ENCODE measurements around the gene KLK8. TPM values are rescaled to one million over a fixed set of nuclear protein-coding genes. Genes with fewer than 3 reads are reported as not detected.

The KLK8 gene, protein sequence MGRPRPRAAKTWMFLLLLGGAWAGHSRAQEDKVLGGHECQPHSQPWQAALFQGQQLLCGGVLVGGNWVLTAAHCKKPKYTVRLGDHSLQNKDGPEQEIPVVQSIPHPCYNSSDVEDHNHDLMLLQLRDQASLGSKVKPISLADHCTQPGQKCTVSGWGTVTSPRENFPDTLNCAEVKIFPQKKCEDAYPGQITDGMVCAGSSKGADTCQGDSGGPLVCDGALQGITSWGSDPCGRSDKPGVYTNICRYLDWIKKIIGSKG
- 3.6 and 9.1 TPM in 2 replicates for total RNA-seq

DNA sequence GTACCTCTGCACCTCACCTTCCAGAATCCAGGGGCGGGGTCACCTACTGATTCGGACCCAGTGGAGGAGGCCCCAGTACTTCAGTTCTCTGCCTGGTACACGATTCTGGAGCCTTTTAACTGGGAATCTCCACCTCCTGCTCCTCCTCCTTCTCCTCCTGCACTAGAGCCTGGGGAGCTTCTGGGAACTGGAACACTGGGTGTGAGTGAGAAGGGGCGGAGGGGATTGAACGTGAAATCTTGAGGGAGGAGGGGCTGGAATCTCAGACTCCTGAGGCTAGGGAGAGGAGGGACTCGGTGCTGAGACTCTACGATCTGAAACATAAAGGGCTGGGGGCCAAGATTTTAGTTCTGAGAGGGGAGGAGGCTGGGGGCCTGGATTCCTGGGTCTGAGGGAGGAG, at the start of gene KLK8:
Gene KLK8, minus strand, starts transcription at position 90 of the 400 bp plus-strand sequence. CDS start 437 bp downstream, outside the sequence.
- no peak within 1 kb of the TSS for H3K4me3 ChIP-seq (ENCODE audit: low read depth, low read length)
- no peak for DNase-seq (ENCODE audit: low read depth)
- TF ChIP-seq, protein P1, sequence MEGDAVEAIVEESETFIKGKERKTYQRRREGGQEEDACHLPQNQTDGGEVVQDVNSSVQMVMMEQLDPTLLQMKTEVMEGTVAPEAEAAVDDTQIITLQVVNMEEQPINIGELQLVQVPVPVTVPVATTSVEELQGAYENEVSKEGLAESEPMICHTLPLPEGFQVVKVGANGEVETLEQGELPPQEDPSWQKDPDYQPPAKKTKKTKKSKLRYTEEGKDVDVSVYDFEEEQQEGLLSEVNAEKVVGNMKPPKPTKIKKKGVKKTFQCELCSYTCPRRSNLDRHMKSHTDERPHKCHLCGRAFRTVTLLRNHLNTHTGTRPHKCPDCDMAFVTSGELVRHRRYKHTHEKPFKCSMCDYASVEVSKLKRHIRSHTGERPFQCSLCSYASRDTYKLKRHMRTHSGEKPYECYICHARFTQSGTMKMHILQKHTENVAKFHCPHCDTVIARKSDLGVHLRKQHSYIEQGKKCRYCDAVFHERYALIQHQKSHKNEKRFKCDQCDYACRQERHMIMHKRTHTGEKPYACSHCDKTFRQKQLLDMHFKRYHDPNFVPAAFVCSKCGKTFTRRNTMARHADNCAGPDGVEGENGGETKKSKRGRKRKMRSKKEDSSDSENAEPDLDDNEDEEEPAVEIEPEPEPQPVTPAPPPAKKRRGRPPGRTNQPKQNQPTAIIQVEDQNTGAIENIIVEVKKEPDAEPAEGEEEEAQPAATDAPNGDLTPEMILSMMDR (conservative IDR thresholded peaks at IDR 0.05; ENCODE audit: low read depth, low read length): no peak

DNA sequence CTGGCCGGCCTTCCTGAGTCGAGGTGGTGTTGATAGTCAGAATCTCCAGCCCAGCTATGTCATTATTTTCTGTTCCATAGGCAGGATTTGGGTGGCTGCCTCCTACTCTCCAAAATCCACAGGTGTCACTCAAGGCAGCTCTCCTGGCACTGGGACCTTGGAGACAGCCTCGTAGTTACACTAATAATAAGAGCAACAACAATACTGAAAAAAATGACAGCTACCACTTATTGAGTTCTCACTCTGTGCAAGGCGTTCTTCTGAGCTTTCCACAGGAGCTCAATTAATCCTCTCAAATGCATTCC, 45.6 kb upstream of the KLK8 start:
- TF ChIP-seq, protein P1 (conservative IDR thresholded peaks at IDR 0.05; ENCODE audit: low read depth, low read length): no peak
- DNase-seq (ENCODE audit: low read depth): no peak
- no peak overlapping the region for H3K4me3 ChIP-seq (ENCODE audit: low read depth, low read length)

DNA sequence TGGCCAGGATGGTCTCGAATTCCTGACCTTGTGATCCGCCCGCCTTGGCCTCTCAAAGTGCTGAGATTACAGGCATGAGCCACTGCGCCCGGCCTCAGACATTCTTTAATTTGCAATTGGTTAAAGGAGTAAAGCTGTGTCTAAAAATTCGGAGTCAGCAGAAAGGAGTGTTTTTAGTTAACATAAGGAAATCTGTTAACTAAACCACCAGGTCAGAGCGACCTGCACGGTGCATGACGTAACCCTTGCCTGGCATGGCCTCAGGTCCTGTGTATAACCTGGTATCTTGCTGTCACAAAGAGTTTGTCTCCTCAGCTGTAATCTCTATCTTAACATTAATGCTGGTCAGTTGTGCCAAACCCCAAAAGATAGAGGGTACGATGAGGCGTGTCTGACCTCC, 42.9 kb upstream of the KLK8 start:
- no peak for DNase-seq (ENCODE audit: low read depth)
- no peak overlapping the region for H3K4me3 ChIP-seq (ENCODE audit: low read depth, low read length)
- TF ChIP-seq, protein P1 (conservative IDR thresholded peaks at IDR 0.05; ENCODE audit: low read depth, low read length): no peak

DNA sequence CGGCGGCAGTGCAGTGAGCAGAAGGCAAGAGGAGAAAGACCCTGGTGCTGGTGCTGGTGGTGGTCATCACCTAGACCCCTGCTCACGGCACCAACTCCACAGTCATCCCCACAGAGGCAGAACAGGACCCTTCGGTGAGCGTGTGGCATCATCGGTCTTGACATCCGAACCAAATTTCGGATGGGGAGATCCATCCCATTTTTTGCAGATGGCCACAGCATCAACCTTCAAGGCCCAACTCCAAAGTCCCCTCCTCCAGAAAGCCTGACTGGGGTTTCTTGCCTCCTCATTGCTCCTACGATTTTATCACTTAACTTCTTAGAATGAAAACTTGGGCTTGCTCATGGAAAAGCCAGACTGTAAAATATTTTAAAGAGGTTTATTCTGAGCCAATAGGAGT, 42.1 kb upstream of the KLK8 start:
- no peak for DNase-seq (ENCODE audit: low read depth)

DNA sequence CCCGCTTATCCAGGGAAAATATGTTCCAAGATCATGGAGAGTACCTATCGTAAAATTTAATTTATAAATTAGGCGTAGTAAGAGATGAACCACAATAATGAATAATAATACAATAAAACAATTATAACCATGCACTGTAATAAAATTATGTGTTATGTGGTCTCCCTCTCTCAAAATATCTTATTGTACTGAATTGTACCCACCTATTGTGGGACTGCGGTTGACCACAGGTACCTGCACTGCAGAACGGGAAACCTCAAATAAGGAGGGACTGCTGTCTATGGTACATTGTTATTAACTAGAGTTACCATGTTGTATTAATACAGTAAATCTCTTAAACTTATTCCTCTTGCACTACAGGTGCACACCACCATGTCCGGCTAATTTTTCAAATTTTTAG, 38.7 kb upstream of the KLK8 start:
- H3K4me3 ChIP-seq (ENCODE audit: low read depth, low read length): no peak overlapping the region
- TF ChIP-seq, protein P1 (conservative IDR thresholded peaks at IDR 0.05; ENCODE audit: low read depth, low read length): no peak
- DNase-seq (ENCODE audit: low read depth): no peak

More for the DNA sequence above, 42.1 kb upstream of the KLK8 start:
- H3K4me3 ChIP-seq (ENCODE audit: low read depth, low read length): no peak overlapping the region
- TF ChIP-seq, protein P1 (conservative IDR thresholded peaks at IDR 0.05; ENCODE audit: low read depth, low read length): no peak

DNA sequence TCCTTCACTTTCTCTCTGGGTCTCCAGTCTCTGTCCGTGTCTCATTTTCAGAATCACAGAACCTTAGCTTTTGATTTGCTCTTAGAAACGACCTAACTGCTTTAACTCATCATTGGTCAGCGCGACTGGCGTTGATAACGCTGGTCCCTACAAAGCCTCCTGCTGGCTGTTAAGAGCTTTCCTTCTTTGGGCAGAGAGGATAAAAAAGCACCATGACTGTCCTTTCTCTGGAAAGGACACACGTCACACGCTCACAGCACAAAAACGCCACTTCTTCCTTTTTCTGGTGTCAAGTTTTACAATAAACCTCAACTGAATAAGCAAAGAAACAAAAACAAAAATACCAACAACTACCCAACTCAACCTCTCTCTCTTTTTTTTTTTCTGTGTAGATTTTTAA, 35.1 kb upstream of the KLK8 start:
- no peak overlapping the region for H3K4me3 ChIP-seq (ENCODE audit: low read depth, low read length)
- DNase-seq (ENCODE audit: low read depth): no peak
- TF ChIP-seq, protein P1 (conservative IDR thresholded peaks at IDR 0.05; ENCODE audit: low read depth, low read length): no peak

DNA sequence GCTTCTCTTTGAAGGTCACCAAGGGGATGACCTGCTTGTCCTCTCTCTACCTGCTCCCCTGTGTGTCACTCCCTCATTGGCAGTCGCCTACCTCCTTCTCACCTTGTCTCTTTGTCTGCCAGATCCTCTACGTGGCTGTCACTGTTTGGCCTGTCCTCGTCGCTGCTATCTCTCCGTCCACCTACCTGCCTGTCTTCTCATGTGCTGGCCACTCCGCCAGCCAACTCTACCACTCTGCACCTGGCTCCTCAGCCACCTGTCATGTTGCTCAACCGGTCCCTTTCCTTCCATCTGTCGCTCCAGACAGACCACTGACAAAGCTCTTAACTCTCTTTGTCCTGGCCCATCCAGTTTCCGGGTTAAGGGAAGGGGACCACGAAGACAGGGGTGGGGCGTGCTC, 33.3 kb upstream of the KLK8 start, which contains the start of gene KLK12:
Gene KLK12, minus strand, starts transcription at position 299 of the 400 bp plus-strand sequence. CDS start 381 bp downstream, outside the sequence.
- TF ChIP-seq, protein P1 (conservative IDR thresholded peaks at IDR 0.05; ENCODE audit: low read depth, low read length): no peak
- H3K4me3 ChIP-seq (ENCODE audit: low read depth, low read length): no peak within 1 kb of the TSS
- DNase-seq (ENCODE audit: low read depth): no peak

All from epithelial cell of proximal tubule (primary cell).